Measurements from ENCODE around the gene SOSTDC1. TPM values are rescaled to one million over a fixed set of nuclear protein-coding genes. Genes with fewer than 3 reads are reported as not detected.

Gene SOSTDC1
- total RNA-seq, 2 experiments from 2014 or later, result not detected

DNA sequence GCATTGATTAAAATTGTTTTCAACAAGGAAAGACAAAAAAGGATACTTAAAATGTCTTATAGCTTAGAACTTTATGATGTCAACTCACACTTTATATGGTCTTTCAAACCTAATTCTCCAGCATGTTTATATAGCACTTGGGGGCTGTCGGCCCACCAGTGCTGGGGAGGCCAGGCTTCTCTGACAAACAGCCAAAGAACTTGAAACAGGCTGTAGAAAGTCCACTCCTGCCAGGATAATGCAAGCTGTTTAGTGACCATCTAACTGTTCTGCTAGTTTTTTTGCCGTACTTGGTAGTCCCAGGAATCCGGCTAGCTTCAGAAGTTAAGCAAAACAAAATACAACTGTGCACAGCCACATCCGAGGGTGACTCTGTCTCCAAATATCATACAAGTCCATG is 13.6 kb upstream of the SOSTDC1 start:
- Histone ChIP-seq H3K9me3 (ENCODE audit: low read length) (no peaks in the 10 kb centered on the region), H3K9me2 (ENCODE audit: insufficient read depth, low read length) (no peaks in the 10 kb centered on the region), H3K27ac (ENCODE audit: low read depth, low read length, poor library complexity, severe bottlenecking) (no peak overlapping the region), H4K20me1 (ENCODE audit: insufficient read depth, low read length) (no peaks in the 10 kb centered on the region), H3K4me2 (ENCODE audit: low read length) (no peak overlapping the region), H3K79me2 (ENCODE audit: insufficient read depth, low read depth, low read length) (no peaks in the 10 kb centered on the region), H3K4me3 (ENCODE audit: low read depth, low read length, poor library complexity, severe bottlenecking) (no peak overlapping the region), H3K36me3 (ENCODE audit: insufficient read depth, low read length) (no peaks in the 10 kb centered on the region), H2AFZ (ENCODE audit: low read length) (no peak overlapping the region), H3K4me1 (ENCODE audit: insufficient read depth, low read length, poor library complexity, severe bottlenecking) (no peaks in the 10 kb centered on the region)
- ChIA-PET POLR2A (no interaction called here), CTCF (ENCODE audit: unreplicated experiment) (no interaction called here)
- TF ChIP-seq, protein P1, sequence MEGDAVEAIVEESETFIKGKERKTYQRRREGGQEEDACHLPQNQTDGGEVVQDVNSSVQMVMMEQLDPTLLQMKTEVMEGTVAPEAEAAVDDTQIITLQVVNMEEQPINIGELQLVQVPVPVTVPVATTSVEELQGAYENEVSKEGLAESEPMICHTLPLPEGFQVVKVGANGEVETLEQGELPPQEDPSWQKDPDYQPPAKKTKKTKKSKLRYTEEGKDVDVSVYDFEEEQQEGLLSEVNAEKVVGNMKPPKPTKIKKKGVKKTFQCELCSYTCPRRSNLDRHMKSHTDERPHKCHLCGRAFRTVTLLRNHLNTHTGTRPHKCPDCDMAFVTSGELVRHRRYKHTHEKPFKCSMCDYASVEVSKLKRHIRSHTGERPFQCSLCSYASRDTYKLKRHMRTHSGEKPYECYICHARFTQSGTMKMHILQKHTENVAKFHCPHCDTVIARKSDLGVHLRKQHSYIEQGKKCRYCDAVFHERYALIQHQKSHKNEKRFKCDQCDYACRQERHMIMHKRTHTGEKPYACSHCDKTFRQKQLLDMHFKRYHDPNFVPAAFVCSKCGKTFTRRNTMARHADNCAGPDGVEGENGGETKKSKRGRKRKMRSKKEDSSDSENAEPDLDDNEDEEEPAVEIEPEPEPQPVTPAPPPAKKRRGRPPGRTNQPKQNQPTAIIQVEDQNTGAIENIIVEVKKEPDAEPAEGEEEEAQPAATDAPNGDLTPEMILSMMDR (conservative IDR thresholded peaks at IDR 0.05; ENCODE audit: low read length), result no peak
- no peak for TF ChIP-seq EZH2phosphoT487 (IDR thresholded peaks at IDR 0.05; ENCODE audit: borderline replicate concordance, low read depth, low read length)
- no TSS peak for BruUV-seq (replicated peaks)
- DNase-seq (ENCODE audit: low spot score), result no peak
- intact Hi-C loops (cut with micrococcal nuclease; ENCODE audit: unreplicated experiment), result no loop called here

DNA sequence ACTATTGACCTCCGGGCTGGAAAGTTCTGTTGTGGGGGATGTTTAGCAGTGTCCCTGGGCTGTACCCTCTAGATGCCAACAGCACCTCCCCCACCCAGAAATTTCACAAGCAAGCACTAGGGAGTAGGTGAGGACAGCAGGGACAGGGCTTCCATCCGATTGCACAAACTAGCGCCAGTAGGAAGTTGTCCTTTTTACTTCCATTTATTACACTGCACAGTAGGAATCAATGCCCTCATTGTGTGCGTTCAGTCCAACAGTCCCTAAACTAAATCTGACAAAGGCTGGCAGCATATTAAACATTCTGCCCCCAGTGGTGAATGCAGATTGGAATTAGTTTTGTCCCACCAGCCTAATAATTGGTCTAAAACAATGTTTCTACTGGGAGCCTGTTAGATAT is 6.4 kb upstream of the SOSTDC1 start:
- H3K27ac ChIP-seq (ENCODE audit: low read depth, low read length, poor library complexity, severe bottlenecking), result no peak overlapping the region
- H2AFZ ChIP-seq (ENCODE audit: low read length), result no peak overlapping the region
- CTCF ChIA-PET (ENCODE audit: unreplicated experiment), result no interaction called here
- H3K4me1 ChIP-seq (ENCODE audit: insufficient read depth, low read length, poor library complexity, severe bottlenecking), result no peaks in the 10 kb centered on the region
- no peak overlapping the region for H3K4me3 ChIP-seq (ENCODE audit: low read depth, low read length, poor library complexity, severe bottlenecking)
- H3K4me2 ChIP-seq (ENCODE audit: low read length), result no peak overlapping the region
- TF ChIP-seq EZH2phosphoT487 (IDR thresholded peaks at IDR 0.05; ENCODE audit: borderline replicate concordance, low read depth, low read length), result no peak
- TF ChIP-seq, protein P1 (conservative IDR thresholded peaks at IDR 0.05; ENCODE audit: low read length), result no peak
- POLR2A ChIA-PET, result no interaction called here
- no peaks in the 10 kb centered on the region for H4K20me1 ChIP-seq (ENCODE audit: insufficient read depth, low read length)
- intact Hi-C loops (cut with micrococcal nuclease; ENCODE audit: unreplicated experiment), result no loop called here
- no peaks in the 10 kb centered on the region for H3K9me2 ChIP-seq (ENCODE audit: insufficient read depth, low read length)
- DNase-seq (ENCODE audit: low spot score), result no peak
- no peaks in the 10 kb centered on the region for H3K36me3 ChIP-seq (ENCODE audit: insufficient read depth, low read length)
- BruUV-seq (replicated peaks), result no TSS peak
- H3K79me2 ChIP-seq (ENCODE audit: insufficient read depth, low read depth, low read length), result no peaks in the 10 kb centered on the region
- no peaks in the 10 kb centered on the region for H3K9me3 ChIP-seq (ENCODE audit: low read length)

DNA sequence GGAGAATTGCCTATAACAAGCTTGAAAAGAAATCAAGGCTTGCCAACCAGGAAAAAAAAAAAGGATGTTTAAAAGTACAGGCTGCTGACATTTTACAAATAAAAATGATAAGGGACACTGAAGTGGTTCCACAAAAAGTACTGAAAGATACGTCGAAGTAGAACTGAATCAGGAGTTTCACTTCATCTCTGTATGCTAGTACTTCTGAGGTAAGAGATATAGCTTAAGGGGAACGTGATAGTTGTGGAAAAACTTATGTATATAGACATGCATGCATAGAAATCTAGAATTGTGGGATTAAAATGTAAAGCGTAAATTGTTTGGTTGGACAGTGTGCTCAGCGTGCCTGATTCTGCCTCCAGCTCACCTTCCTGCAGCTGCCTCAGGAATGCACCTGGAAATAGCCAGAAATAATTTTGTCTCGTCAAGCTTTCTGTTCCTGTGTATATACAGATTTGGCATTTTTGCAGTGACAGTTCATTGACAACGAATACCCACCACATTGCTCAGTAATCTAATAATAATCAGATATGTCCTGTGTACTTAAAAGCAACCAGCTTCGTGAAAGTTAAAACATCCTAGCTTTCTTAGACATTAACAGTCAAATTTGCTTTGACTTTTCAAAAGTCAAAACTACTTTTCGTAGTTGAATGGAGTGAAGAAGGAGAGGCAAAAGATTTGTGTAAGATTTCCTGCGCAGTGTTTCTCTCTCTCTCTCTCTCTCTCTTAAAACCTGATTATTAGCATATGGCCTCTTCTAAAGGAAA is 1.4 kb downstream of the SOSTDC1 start:
- no peaks in the 10 kb centered on the region for H3K79me2 ChIP-seq (ENCODE audit: insufficient read depth, low read depth, low read length)
- no TSS peak for BruUV-seq (replicated peaks)
- ChIA-PET POLR2A (interaction anchor here (1.0 kb wide), 1 partner anchor 24 kb away, joined by 3 read pairs; no protein-coding TSS in a partner anchor), CTCF (ENCODE audit: unreplicated experiment) (no interaction called here)
- no peaks in the 10 kb centered on the region for H3K4me1 ChIP-seq (ENCODE audit: insufficient read depth, low read length, poor library complexity, severe bottlenecking)
- DNase-seq (ENCODE audit: low spot score), result no peak
- TF ChIP-seq EZH2phosphoT487 (IDR thresholded peaks at IDR 0.05; ENCODE audit: borderline replicate concordance, low read depth, low read length), result no peak
- TF ChIP-seq, protein P1 (conservative IDR thresholded peaks at IDR 0.05; ENCODE audit: low read length), result no peak
- no peaks in the 10 kb centered on the region for H3K9me2 ChIP-seq (ENCODE audit: insufficient read depth, low read length)
- no peak overlapping the region for H3K4me2 ChIP-seq (ENCODE audit: low read length)
- no peaks in the 10 kb centered on the region for H3K36me3 ChIP-seq (ENCODE audit: insufficient read depth, low read length)
- intact Hi-C loops (cut with micrococcal nuclease; ENCODE audit: unreplicated experiment), result no loop called here
- H2AFZ ChIP-seq (ENCODE audit: low read length), result no peak overlapping the region
- H3K4me3 ChIP-seq (ENCODE audit: low read depth, low read length, poor library complexity, severe bottlenecking), result no peak overlapping the region
- 0 out of 2 replicates have a peak, but pooled peaks cover 4% of the 10 kb centered on the region for H4K20me1 ChIP-seq (ENCODE audit: insufficient read depth, low read length)
- H3K9me3 ChIP-seq (ENCODE audit: low read length), result no peaks in the 10 kb centered on the region
- H3K27ac ChIP-seq (ENCODE audit: low read depth, low read length, poor library complexity, severe bottlenecking), result no peak overlapping the region
